DND-41 (cell line): ENCODE results near the gene ABCA13.

Experiments used
- ATAC-seq: fragments of 200-7000 bp; cut with Tn5 transposase; 3 replicates; pipeline ENCODE4 v1.9.1; 2021; ENCODE audit warnings: low read depth; ENCODE audit not compliant: insufficient read depth
- DNase-seq: peaks from one replicate; pipeline ENCODE4 v3.0.0-alpha.2; 2020
- H2AFZ ChIP-seq: 2 replicates; pipeline ENCODE4 v1.6.0; 2012; ENCODE audit warnings: low read depth, low read length
- H3K27ac ChIP-seq: 2 replicates; pipeline ENCODE4 v1.5.1; 2012; ENCODE audit warnings: low read length, inconsistent platforms
- H3K27me3 ChIP-seq: fragments of 200-600 bp; sonication (generic); 2 replicates; pipeline ENCODE4 v1.6.0; 2012; ENCODE audit warnings: low read length, mild to moderate bottlenecking, inconsistent platforms; ENCODE audit not compliant: insufficient read depth, poor library complexity
- H3K36me3 ChIP-seq: 2 replicates; pipeline ENCODE4 v1.5.1; 2012; ENCODE audit warnings: low read length, inconsistent platforms; ENCODE audit not compliant: insufficient read depth
- H3K4me1 ChIP-seq: 2 replicates; pipeline ENCODE4 v1.5.1; 2012; ENCODE audit warnings: mild to moderate bottlenecking, low read length; ENCODE audit not compliant: insufficient read depth
- H3K4me2 ChIP-seq: 2 replicates; pipeline ENCODE4 v1.6.0; 2012; ENCODE audit warnings: mild to moderate bottlenecking, moderate library complexity, low read length, inconsistent platforms; ENCODE audit not compliant: insufficient read depth
- H3K4me3 ChIP-seq, 2 experiments: fragments of 200-600 bp in 1 of 2; shearing (Covaris generic) in 1 of 2; 2 replicates each; pipeline ENCODE4 v1.5.1; 2012 to 2016; ENCODE audit warnings: inconsistent platforms in 2 of 2, low read length in 2 of 2, mild to moderate bottlenecking in 2 of 2, low read depth in 1 of 2, moderate library complexity in 1 of 2
- H3K79me2 ChIP-seq: 2 replicates; pipeline ENCODE4 v1.6.0; 2012; ENCODE audit warnings: low read length, inconsistent platforms; ENCODE audit not compliant: insufficient read depth
- H3K9ac ChIP-seq: 2 replicates; pipeline ENCODE4 v1.6.0; 2012; ENCODE audit warnings: low read depth, mild to moderate bottlenecking, inconsistent platforms, low read length, moderate library complexity
- H3K9me3 ChIP-seq: 2 replicates; pipeline ENCODE4 v1.5.1; 2012; ENCODE audit warnings: low read length, moderate library complexity, mild to moderate bottlenecking, inconsistent platforms; ENCODE audit not compliant: insufficient read depth, severe bottlenecking
- H4K20me1 ChIP-seq: 2 replicates; pipeline ENCODE4 v1.6.0; 2012; ENCODE audit warnings: low read length; ENCODE audit not compliant: insufficient read depth
- CTCF ChIP-seq: IDR thresholded peaks from 2 replicates; pipeline ENCODE4 v1.5.1; 2012; ENCODE audit warnings: borderline replicate concordance, low read length, moderate library complexity, mild to moderate bottlenecking; ENCODE audit not compliant: poor library complexity, severe bottlenecking; ENCODE audit errors: extremely low read depth
- EZH2 ChIP-seq: IDR thresholded peaks from 3 replicates; pipeline ENCODE4 v1.6.1; 2012; ENCODE audit warnings: borderline replicate concordance, low read depth, mild to moderate bottlenecking, moderate library complexity, low read length, inconsistent platforms; ENCODE audit not compliant: severe bottlenecking

Gene ABCA13

GRCh38 chr7:48311464-48312100, 140.3 kb downstream of the ABCA13 start:
- H3K27me3 ChIP-seq: no peaks in the 10 kb centered on the region
- H3K4me3 ChIP-seq: no peak overlapping the region
- ATAC-seq: no peak
- H3K9ac ChIP-seq: no peak overlapping the region
- no peak overlapping the region for H3K4me2 ChIP-seq
- no peak for DNase-seq
- no peak overlapping the region for H3K27ac ChIP-seq
- no peaks in the 10 kb centered on the region for H3K79me2 ChIP-seq
- no peak overlapping the region for H2AFZ ChIP-seq
- H3K4me1 ChIP-seq: no peaks in the 10 kb centered on the region
- TF ChIP-seq EZH2 (no peak), CTCF (no peak)
- H4K20me1 ChIP-seq: no peaks in the 10 kb centered on the region
- no peaks in the 10 kb centered on the region for H3K36me3 ChIP-seq
- no peaks in the 10 kb centered on the region for H3K9me3 ChIP-seq

- no peaks in the 10 kb centered on the region for H3K79me2 ChIP-seq
- H3K27me3 ChIP-seq: no peaks in the 10 kb centered on the region
- H3K9ac ChIP-seq: no peak overlapping the region
- ATAC-seq (no peak), DNase-seq (no peak)
- no peak for TF ChIP-seq EZH2
- no peak for TF ChIP-seq CTCF
- H4K20me1 ChIP-seq: no peaks in the 10 kb centered on the region
- H3K4me3 ChIP-seq: no peak overlapping the region
- no peaks in the 10 kb centered on the region for H3K9me3 ChIP-seq
- H3K27ac ChIP-seq: no peak overlapping the region
- H3K36me3 ChIP-seq: no peaks in the 10 kb centered on the region
- no peaks in the 10 kb centered on the region for H3K4me1 ChIP-seq
- H2AFZ ChIP-seq: no peak overlapping the region
- no peak overlapping the region for H3K4me2 ChIP-seq
Observed at GRCh38 chr7:48312151-48312550, 140.9 kb downstream of the ABCA13 start.

- ATAC-seq: no peak
- Histone ChIP-seq H3K27ac (no peak overlapping the region), H2AFZ (no peak overlapping the region), H3K9ac (no peak overlapping the region), H3K4me3 (no peak overlapping the region), H3K79me2 (no peaks in the 10 kb centered on the region), H3K4me2 (no peak overlapping the region), H3K4me1 (no peaks in the 10 kb centered on the region), H3K9me3 (no peaks in the 10 kb centered on the region), H3K27me3 (no peaks in the 10 kb centered on the region), H4K20me1 (no peaks in the 10 kb centered on the region), H3K36me3 (no peaks in the 10 kb centered on the region)
- no peak for DNase-seq
- TF ChIP-seq EZH2: no peak
- TF ChIP-seq CTCF: no peak
Observed at GRCh38 chr7:48316768-48317167, 145.5 kb downstream of the ABCA13 start.
